Measurements from ENCODE around the gene STEAP4.

- TF ChIP-seq ATF3 (IDR thresholded peaks at IDR 0.05) (no peak), ATF3 (CRISPR knock-in tag; conservative IDR thresholded peaks at IDR 0.05) (no peak), POLR2AphosphoS5 (IDR thresholded peaks at IDR 0.05; ENCODE audit: control insufficient read depth, insufficient read depth, low read depth, low read length) (no peak), CTCF (IDR thresholded peaks at IDR 0.05 in 2 of 3, conservative IDR thresholded peaks at IDR 0.05 in 1 of 3; ENCODE audit: insufficient read depth in 2 of 3, low read depth in 1 of 3, low read length in 3 of 3) (no peak), ZNF830 (CRISPR knock-in tag; IDR thresholded peaks at IDR 0.05) (no peak), NFIX (CRISPR knock-in tag; IDR thresholded peaks at IDR 0.05; ENCODE audit: low read depth) (no peak)
- TF ChIP-seq, protein P1, sequence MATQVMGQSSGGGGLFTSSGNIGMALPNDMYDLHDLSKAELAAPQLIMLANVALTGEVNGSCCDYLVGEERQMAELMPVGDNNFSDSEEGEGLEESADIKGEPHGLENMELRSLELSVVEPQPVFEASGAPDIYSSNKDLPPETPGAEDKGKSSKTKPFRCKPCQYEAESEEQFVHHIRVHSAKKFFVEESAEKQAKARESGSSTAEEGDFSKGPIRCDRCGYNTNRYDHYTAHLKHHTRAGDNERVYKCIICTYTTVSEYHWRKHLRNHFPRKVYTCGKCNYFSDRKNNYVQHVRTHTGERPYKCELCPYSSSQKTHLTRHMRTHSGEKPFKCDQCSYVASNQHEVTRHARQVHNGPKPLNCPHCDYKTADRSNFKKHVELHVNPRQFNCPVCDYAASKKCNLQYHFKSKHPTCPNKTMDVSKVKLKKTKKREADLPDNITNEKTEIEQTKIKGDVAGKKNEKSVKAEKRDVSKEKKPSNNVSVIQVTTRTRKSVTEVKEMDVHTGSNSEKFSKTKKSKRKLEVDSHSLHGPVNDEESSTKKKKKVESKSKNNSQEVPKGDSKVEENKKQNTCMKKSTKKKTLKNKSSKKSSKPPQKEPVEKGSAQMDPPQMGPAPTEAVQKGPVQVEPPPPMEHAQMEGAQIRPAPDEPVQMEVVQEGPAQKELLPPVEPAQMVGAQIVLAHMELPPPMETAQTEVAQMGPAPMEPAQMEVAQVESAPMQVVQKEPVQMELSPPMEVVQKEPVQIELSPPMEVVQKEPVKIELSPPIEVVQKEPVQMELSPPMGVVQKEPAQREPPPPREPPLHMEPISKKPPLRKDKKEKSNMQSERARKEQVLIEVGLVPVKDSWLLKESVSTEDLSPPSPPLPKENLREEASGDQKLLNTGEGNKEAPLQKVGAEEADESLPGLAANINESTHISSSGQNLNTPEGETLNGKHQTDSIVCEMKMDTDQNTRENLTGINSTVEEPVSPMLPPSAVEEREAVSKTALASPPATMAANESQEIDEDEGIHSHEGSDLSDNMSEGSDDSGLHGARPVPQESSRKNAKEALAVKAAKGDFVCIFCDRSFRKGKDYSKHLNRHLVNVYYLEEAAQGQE (IDR thresholded peaks at IDR 0.05; ENCODE audit: borderline replicate concordance): no peak
- TF ChIP-seq, protein P1 (CRISPR knock-in tag; IDR thresholded peaks at IDR 0.05; ENCODE audit: low read depth): no peak
Observed at GRCh38 chr7:88314061-88314491, 7.4 kb upstream of the STEAP4 start.
